HG03342 (cell line): ENCODE data around the gene CD300A.

Source experiments
- ATAC-seq: cut with Tn5 transposase; IDR thresholded peaks from one replicate; pipeline ENCODE4 v1.9.1; 2021; ENCODE audit warnings: mild to moderate bottlenecking, moderate library complexity; ENCODE audit not compliant: unreplicated experiment

Gene CD300A

GRCh38 chr17:74439691-74440567 lies 26.5 kb upstream of the CD300A start:
- ATAC-seq: no peak

GRCh38 chr17:74441537-74441936 lies 24.9 kb upstream of the CD300A start:
- no peak for ATAC-seq

- no peak for ATAC-seq
Observed at GRCh38 chr17:74442291-74442669, 24.2 kb upstream of the CD300A start.

- ATAC-seq: peak; percentile 64
Observed at GRCh38 chr17:74442670-74443515, 23.5 kb upstream of the CD300A start.

GRCh38 chr17:74443516-74444296 lies 22.7 kb upstream of the CD300A start:
- ATAC-seq: no peak

GRCh38 chr17:74444406-74444805 lies 22.0 kb upstream of the CD300A start:
- ATAC-seq: no peak

GRCh38 chr17:74445158-74445557 lies 21.3 kb upstream of the CD300A start:
- ATAC-seq: no peak

GRCh38 chr17:74446551-74447500 lies 19.6 kb upstream of the CD300A start:
- peak; percentile 49 for ATAC-seq

GRCh38 chr17:74447628-74448159 lies 18.7 kb upstream of the CD300A start:
- ATAC-seq: no peak

- ATAC-seq: no peak
Observed at GRCh38 chr17:74448756-74449155, 17.7 kb upstream of the CD300A start.

GRCh38 chr17:74449306-74449705 lies 17.1 kb upstream of the CD300A start:
- ATAC-seq: no peak

GRCh38 chr17:74449773-74450172 lies 16.7 kb upstream of the CD300A start:
- no peak for ATAC-seq

GRCh38 chr17:74450231-74450630 lies 16.2 kb upstream of the CD300A start:
- ATAC-seq: no peak

- ATAC-seq: no peak
Observed at GRCh38 chr17:74450925-74451403, 15.5 kb upstream of the CD300A start.

- ATAC-seq: no peak
Observed at GRCh38 chr17:74451557-74451956, 14.9 kb upstream of the CD300A start.

- ATAC-seq: no peak
Observed at GRCh38 chr17:74452033-74452840, 14.2 kb upstream of the CD300A start.

GRCh38 chr17:74452841-74453661 lies 13.4 kb upstream of the CD300A start:
- ATAC-seq: no peak

- ATAC-seq: peak; percentile 12
Observed at GRCh38 chr17:74453665-74454196, 12.7 kb upstream of the CD300A start.
